HL-60 (cell line): Measurements from ENCODE around the gene PTPRM.

Source experiments
- GABPA ChIP-seq: IDR thresholded peaks from 2 replicates; pipeline ENCODE4 v1.6.1; 2012; ENCODE audit warnings: low read depth
- POLR2AphosphoS5 ChIP-seq: IDR thresholded peaks from 2 replicates; pipeline ENCODE4 v1.6.1; 2012; ENCODE audit warnings: low read depth
- SPI1 ChIP-seq: IDR thresholded peaks from 2 replicates; pipeline ENCODE4 v1.6.1; 2012; ENCODE audit warnings: low read depth, mild to moderate bottlenecking, borderline replicate concordance
- TF ChIP-seq, protein P1 (sequence below): IDR thresholded peaks from one replicate; pipeline ENCODE4 v1.5.1; 2011; ENCODE audit warnings: low read length, control low read depth, inconsistent platforms; ENCODE audit not compliant: insufficient read depth
- TF ChIP-seq, protein P2 (sequence below): IDR thresholded peaks from 2 replicates; pipeline ENCODE4 v1.6.1; 2012; ENCODE audit warnings: low read depth; ENCODE audit not compliant: insufficient replicate concordance

DNA sequence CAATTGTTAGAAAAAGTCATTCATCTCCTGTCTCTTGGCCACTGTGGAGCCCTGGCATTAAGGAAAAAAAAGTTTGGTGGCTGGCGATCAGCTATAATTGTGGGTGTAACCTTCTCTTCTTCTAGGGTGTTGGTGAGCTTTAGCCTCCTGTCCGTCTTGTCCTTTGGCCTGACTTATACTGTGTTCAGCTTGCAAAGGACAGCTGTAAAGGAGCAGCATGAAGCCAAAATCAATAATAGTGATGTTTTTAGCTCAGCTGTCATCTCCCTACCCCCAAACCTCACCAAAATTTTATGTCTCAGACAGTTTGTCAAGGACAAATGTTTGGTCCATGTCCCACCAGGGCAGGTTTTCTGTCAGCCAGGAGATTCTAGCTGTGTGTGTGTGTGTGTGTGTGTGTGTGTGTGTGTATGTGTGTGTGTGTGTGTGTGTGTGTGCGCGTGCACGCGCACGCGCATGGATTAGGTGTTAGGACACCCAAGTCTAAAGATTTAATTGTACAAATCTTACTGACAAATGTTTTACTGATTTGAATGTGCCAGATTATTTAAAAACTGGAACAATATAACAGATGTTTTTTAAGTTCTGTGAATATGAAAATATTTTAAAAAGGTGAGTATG is 109.2 kb downstream of the PTPRM start:
- TF ChIP-seq, protein P1, sequence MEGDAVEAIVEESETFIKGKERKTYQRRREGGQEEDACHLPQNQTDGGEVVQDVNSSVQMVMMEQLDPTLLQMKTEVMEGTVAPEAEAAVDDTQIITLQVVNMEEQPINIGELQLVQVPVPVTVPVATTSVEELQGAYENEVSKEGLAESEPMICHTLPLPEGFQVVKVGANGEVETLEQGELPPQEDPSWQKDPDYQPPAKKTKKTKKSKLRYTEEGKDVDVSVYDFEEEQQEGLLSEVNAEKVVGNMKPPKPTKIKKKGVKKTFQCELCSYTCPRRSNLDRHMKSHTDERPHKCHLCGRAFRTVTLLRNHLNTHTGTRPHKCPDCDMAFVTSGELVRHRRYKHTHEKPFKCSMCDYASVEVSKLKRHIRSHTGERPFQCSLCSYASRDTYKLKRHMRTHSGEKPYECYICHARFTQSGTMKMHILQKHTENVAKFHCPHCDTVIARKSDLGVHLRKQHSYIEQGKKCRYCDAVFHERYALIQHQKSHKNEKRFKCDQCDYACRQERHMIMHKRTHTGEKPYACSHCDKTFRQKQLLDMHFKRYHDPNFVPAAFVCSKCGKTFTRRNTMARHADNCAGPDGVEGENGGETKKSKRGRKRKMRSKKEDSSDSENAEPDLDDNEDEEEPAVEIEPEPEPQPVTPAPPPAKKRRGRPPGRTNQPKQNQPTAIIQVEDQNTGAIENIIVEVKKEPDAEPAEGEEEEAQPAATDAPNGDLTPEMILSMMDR: no peak
- TF ChIP-seq POLR2AphosphoS5 (no peak), SPI1 (no peak), GABPA (no peak)
- TF ChIP-seq, protein P2, sequence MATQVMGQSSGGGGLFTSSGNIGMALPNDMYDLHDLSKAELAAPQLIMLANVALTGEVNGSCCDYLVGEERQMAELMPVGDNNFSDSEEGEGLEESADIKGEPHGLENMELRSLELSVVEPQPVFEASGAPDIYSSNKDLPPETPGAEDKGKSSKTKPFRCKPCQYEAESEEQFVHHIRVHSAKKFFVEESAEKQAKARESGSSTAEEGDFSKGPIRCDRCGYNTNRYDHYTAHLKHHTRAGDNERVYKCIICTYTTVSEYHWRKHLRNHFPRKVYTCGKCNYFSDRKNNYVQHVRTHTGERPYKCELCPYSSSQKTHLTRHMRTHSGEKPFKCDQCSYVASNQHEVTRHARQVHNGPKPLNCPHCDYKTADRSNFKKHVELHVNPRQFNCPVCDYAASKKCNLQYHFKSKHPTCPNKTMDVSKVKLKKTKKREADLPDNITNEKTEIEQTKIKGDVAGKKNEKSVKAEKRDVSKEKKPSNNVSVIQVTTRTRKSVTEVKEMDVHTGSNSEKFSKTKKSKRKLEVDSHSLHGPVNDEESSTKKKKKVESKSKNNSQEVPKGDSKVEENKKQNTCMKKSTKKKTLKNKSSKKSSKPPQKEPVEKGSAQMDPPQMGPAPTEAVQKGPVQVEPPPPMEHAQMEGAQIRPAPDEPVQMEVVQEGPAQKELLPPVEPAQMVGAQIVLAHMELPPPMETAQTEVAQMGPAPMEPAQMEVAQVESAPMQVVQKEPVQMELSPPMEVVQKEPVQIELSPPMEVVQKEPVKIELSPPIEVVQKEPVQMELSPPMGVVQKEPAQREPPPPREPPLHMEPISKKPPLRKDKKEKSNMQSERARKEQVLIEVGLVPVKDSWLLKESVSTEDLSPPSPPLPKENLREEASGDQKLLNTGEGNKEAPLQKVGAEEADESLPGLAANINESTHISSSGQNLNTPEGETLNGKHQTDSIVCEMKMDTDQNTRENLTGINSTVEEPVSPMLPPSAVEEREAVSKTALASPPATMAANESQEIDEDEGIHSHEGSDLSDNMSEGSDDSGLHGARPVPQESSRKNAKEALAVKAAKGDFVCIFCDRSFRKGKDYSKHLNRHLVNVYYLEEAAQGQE: no peak
